HG02763 (cell line): ENCODE results near the gene RGSL1.

Source experiments
- ATAC-seq: cut with Tn5 transposase; IDR thresholded peaks from one replicate; pipeline ENCODE4 v1.9.1; 2021; ENCODE audit warnings: mild to moderate bottlenecking, moderate library complexity; ENCODE audit not compliant: unreplicated experiment

RGSL1 gene

DNA sequence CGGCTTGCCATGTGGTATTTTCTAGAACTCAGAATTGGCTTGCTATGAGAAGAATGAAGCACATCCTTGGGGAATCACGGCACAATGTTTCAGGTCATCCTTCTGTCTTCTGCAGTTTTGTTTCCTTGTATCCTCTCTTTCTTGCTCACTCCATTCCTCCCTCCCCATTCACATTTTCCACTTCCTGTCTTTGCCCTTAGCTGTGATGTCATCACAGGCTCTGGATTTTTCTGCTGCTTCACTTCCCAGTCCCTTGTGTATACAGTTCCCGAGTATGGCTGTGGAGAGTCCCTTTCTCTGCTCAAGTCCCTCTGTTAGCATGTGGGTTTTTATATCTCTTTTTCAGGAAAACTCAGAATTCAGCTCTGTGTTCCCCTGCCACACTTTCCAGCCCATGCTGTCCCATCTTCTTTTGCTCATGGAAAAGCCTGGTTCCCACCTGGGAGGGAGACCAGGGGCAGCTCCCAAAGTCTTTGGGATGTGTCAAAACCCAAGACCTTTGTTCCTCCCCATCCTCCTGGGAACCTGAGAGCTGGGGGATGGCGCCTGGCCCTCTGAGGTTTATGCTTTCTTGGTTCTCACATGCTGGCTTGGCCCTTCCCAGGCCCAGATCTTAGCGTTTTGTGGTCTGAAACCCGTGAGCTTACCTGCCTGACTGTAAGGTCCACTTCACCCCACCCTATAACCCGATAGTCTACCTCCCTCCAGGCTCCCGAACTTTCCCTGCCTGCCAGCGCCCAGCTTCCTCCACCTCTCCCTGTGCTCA, 159.1 kb downstream of the RGSL1 start:
- ATAC-seq = no peak
